ENCODE results near the gene DLG3.
"Not testable (repeated sequence)": the region's sequence is repeated elsewhere in the genome, so short reads cannot be mapped to it uniquely, and the experiment has no call there.

Gene DLG3

DNA sequence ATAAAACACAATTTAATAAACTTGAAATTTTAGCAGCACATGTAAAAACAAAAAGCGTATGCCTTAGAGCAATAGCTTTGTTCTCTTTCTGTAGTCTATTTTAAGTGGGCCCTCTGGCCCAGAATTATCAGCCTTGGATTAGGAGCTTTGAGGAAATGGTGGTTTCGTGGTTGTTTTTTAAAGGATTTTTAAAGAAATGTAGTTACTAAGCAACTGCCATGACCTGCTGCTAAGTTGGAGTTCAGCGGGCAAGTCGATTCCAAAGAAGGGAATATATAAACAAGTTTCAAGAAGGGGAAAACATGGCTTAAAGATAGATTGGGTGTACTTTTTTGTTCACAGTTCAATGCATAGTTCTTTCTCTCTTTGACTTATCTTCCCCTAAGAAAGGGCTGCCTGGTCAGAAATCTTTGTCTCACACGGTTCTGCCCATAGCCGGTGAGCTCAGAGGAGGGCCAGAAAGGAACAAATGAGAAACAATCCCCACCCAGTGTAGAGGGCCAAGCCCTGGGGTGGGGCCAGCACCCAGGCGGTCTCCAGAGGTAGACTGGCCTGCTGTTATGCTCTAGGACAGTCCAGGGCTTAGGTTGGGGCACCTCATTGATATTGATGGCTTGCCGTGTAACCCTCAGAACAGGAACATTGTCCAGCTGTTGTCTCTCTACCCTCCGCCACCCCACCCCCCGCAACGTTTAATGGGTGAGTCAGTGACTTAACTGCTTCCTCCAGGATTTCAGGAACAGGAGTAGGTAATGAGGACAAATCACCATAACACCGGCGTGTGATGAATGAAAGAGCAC lies 32.5 kb downstream of the DLG3 start:
- no peak for DNase-seq (ENCODE audit: low spot score)

DNA sequence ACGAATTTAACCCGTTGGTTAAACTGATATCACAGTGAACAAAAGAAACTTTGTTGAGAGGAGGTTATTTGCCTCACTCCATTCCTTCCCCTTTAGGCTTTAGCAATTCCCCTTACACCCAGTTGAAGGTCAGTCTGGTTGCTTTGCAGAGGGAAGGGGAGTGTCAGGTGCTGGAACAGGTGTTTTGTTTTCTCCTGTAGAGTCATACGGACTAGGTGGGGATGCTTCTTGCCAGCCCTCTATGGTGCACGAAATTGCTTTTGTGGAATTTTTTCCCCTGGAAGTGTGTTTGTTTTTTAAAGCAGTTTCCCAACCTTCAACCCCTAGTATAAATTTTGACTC lies 33.1 kb downstream of the DLG3 start:
- no peak for DNase-seq (ENCODE audit: low spot score)

GRCh38 chrX:70478526-70479245 lies 34.1 kb downstream of the DLG3 start:
- no peak for DNase-seq (ENCODE audit: low spot score)

DNA sequence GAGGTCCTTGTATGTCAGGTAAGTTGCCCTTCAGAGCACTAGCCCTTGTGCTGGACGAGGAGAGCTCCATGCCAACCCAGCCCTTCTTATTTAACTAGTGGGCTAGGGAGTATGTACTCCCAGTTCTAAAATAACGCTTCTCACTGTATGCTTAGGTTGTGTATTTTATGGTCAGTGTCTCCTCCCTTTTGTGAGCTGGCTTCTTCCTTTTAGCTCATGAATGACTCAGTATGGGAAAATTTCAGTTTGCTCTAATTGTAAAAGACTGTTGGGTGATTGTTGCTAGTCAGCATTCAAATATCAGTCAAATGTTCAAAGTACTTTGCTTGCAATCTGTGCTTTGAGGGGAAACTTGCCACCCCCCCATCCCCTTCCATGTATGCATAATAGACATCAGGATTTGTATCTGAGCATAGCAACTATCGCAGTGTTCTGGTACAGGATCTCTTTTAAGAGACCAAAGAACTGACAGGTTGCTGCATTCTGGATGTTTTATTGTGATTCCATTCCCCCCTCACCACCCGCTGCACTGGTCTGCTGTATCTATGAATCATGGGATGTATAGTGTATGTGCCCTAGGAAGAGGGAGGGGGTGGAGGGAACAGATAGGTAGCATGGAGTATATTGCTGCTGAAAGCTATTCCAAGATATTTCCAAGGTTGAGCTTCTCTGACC lies 34.7 kb downstream of the DLG3 start:
- no peak for DNase-seq (ENCODE audit: low spot score)

DNA sequence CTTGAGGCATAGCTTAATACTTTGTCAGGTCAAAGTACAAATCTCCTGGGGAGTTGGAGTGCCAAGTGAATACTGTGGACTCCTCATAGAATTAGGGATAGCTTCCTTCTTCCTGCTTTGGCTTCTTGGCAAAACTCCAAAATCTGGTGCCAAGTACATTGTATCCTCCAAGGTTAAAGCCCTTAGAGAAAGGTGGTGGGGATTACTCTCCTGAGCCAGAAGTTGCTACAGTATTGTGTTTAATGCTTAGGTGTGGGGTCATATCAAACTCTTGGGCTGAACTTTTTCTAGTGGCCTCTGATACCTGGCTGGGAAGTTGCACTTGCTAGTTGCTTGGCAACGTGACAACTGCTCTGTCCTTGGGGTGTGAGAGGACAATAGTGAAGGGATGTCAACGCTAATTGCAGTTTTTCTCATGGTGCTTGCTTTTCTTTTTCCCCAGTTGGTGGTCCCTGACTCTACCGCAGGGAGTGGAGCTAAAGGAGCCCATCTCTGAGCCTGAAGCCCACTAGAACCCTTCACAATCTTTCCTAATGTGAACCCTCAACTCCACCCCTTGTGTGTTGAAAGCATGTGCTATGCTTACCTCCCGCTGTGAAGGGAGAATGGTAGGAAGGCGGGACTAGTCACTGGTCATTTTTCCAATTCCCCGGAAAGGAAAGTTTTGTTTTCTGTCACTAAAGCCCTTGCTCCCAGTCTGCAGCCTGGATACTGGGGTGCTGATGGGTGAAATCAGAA lies 35.5 kb downstream of the DLG3 start:
- DNase-seq (ENCODE audit: low spot score) = no peak

DNA sequence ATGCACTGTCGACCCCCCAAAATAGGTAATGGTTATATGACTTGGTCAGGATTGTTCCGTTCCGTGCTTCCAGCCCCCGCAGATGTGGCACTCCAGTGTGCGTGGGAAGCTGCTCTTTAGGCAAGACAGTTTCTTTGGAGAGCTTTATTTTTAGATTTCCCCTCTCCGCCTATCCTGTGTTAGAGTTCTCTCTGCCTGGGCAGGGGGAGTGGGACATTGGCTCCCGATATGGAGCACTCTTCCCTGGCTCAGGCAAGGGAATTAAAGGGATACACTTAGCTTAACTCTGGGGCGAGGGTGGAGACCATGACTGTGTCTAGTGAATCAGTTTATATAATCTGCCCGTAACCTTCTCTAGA lies 36.0 kb downstream of the DLG3 start:
- DNase-seq (ENCODE audit: low spot score) = peak; percentile 8

DNA sequence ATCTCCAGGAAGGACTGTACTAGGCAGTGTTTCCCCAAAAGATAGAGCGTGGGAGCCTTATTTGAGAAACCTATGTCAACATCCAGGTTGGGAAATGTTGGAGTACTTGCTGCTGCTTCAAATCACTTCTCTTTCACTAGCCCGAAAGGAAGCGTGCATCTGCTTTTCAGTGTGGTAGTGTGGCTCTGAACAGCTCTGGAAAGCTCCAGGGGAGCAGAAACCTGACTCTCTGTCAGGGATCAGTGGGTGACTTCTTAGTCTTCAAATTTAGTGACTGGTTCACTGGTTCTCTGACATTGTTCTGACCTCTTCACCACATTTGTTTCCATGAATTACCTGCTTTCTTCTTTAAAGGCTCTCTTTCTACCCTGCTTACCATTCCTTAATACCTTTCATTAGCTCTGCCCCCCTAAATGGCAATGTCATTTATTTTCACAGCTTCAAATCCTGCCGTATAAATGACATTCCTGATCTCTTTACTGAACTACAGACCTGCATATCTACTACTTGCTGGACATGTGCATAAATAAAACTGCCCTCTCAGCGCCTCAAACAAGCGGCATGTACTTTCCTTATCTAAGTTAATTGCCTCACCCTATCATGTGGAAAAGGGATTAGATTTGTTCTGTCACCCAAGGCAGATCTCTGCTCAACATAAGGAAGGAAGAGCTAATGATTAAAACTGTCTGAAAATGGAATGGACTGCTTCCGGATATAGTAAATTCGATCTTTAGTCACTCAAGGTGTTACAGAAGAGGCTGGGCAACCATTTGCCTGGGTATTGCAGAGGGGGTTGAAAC lies 37.0 kb downstream of the DLG3 start:
- no peak for DNase-seq (ENCODE audit: low spot score)

- no peak for DNase-seq (ENCODE audit: low spot score)
Measured at GRCh38 chrX:70482300-70482699, 37.7 kb downstream of the DLG3 start.

- no peak for DNase-seq (ENCODE audit: low spot score)
Measured at GRCh38 chrX:70485466-70485865, 40.8 kb downstream of the DLG3 start.

- DNase-seq (ENCODE audit: low spot score) = no peak
Measured at GRCh38 chrX:70488856-70489255, 44.2 kb downstream of the DLG3 start.

DNA sequence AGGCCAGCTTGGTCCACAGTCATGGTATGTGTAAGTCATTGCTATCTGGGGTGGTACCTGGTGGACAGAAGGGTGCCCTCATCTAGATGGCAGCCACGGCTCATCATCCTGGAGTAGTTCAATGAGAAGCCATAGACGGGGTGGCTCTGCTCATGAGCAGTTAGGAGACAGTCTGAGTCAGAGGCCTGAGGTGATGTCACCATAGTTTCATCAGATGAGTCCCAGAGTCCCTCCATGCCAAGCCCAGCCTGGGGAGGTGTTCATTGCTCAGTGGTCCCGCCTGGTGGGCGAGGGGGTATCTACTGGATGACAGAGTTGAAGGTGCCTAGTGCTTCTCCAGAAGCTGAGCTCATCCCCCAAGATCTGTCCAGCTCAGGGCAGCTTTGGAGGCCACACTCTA lies 49.8 kb downstream of the DLG3 start:
- DNase-seq (ENCODE audit: low spot score) = no peak

DNA sequence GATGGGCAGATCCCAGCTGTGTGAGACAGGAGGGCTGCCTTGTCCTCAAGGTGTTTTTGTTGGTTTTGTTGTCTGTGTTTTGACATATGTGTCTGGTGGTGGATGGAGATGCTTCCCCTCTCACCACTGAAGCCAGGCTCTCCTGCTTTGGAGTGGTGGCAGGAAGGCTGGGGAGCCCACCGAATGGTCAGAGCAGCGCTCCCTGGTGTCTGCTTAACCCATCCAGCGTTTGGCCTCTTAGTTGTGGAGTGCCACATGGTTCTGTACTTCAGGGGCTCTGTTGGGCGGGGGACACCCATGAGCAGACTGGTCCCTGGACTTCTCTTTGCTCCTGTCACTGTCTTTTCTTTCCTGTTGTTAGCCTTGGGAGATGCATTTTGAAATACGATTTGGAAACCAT lies 51.9 kb downstream of the DLG3 start:
- no peak for DNase-seq (ENCODE audit: low spot score)

DNA sequence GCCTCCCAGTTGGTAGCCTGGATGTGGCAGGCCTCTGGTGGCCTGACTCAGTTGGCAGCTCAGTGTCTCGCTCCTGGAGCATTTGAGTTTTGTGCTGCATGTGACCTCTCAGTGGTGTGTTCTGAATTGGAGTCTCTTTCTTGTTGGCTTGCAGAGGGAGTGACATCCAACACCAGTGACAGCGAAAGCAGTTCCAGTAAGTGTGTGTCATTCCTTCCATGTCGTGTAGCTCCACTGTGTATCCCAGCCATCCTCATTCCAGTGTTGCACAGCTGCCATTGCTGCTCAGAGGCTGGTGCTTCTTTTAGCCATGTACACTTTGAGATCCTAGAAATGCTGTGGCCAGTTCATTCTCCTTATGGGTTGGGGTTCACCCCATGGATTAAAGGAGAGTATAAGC lies 52.4 kb downstream of the DLG3 start:
- no peak for DNase-seq (ENCODE audit: low spot score)

GRCh38 chrX:70498129-70498528 lies 53.5 kb downstream of the DLG3 start:
- DNase-seq (ENCODE audit: low spot score) = no peak

GRCh38 chrX:70500826-70501225 lies 56.2 kb downstream of the DLG3 start:
- DNase-seq (ENCODE audit: low spot score) = no peak

GRCh38 chrX:70504772-70505450 lies 60.3 kb downstream of the DLG3 start:
- no peak for DNase-seq (ENCODE audit: low spot score)

DNA sequence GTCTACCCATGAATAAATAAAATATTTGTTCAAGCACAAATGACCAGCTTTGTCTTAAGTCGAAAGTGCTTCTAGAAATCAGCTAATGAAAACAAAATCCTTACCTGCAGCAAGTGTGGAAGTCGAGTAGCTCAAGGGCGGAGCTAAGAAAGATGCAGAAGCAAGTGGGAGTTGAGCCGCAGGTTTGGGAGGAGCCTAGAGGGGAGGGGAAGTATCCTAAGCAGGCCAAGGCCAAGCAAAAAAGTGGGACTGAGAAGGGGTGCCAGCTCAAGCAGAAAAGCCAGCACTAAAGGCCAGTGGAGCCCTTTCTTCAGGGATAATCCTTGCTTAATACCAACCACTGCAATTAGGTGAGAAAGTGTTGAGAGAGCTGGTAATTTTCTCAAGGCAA lies 60.8 kb downstream of the DLG3 start:
- DNase-seq (ENCODE audit: low spot score) = no peak

GRCh38 chrX:70508296-70508911 lies 63.8 kb downstream of the DLG3 start:
- DNase-seq (ENCODE audit: low spot score) = no peak

- DNase-seq (ENCODE audit: low spot score) = no peak
Measured at GRCh38 chrX:70509078-70509477, 64.4 kb downstream of the DLG3 start.

GRCh38 chrX:70515270-70515669 lies 70.6 kb downstream of the DLG3 start:
- not testable (repeated sequence) for DNase-seq (ENCODE audit: low spot score)

GRCh38 chrX:70515692-70516091 lies 71.1 kb downstream of the DLG3 start:
- DNase-seq (ENCODE audit: low spot score) = not testable (repeated sequence)

Data from Ammon's horn (tissue), 1 donor.